ENCODE data around the gene JTB. TPM values are rescaled to one million over a fixed set of nuclear protein-coding genes. Genes with fewer than 3 reads are reported as not detected.

The JTB gene
- total RNA-seq, 1 experiment from 2014 or later: 216 TPM

DNA sequence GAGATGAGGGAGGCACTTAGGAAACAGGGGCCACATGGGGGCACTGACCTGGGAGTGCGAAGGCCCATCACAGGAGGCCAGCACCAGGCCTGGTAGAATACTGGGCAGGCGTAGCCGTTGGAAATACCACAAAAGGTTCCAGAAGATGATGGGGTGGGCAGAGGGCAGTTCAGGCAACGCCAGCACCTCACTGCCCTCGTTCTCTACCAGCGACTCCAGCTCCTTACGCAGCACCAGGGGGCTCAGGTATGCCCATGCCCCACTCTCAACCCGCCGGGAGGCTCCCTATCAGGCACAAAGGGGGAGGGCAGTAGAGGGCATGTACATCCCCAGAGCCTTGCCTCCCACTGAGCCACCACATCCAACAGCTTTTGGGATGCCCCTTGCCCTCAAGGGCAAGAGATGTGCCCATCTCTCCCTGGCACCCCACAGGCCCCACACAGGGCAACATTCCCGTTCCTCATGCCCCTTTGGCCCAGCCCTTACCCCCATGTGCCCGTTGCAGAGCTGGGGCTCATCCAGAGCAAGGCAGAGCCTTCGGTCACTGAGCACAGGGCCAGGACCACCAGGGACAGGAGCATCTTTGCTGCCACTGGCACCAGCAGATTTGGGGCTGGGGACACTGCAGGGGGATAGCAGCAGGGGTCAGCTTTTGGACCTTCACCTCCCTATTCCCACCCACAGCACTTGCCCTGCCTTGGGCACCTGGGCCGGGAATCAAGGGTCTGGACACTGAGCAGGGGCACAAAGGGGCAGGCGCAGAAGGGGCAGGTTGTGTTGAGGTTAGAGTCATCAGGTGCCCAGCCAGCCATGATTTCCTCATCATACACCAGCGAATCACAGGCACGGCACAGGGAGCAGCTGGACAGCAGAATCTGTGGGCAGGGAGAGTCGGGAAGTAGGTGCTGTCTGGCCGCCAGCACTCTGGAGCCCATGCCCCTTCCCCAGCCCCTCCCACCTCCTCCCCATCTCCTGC lies 45.0 kb downstream of the JTB start:
- DNase-seq (ENCODE audit: low read depth): no peak

DNA sequence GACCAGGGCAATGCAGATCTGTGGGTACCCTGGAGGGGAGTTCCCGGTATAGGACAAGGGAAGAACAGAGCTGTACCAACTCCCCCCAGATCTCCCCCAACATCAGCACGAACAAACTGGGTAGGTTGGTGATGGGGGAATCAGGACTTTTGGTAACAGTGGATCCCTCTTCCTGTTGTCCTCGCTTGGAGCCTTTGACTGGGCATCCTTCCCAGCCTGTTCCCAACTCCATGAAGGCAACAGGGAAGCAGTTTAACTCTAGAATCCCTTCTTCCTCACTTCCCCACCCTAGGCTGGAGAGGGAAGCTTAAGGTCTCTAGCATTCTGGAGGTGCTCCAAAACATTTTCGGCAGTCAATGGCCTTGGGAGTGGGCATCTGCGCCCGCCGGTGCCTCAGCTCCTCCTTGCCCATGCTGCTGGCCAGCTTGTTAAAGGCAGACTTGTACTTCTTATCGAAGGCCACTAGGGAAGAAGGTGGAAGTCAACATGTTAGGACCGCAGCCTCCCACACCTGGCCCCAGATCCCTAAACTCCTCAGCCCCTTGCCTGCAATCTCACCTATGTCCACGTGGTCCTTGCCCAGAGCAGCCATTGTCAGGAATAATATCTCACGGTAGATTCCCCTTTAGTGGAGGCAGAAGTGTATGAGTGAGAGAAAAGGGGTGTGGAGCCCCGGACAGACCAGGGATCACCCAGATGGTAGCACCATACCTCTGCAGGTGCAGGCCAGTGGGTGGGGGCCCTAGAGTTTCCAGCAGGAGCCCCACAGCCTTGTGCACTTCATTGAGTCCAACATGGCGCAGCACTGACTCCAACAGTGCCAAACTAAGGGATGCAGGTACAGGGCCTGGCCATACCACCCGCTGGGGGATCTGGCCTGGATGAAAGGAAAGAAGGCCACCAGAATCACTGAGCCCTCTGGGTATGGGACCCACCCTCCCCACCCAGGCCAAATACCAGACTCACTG lies 47.2 kb downstream of the JTB start:
- no peak for DNase-seq (ENCODE audit: low read depth)

DNA sequence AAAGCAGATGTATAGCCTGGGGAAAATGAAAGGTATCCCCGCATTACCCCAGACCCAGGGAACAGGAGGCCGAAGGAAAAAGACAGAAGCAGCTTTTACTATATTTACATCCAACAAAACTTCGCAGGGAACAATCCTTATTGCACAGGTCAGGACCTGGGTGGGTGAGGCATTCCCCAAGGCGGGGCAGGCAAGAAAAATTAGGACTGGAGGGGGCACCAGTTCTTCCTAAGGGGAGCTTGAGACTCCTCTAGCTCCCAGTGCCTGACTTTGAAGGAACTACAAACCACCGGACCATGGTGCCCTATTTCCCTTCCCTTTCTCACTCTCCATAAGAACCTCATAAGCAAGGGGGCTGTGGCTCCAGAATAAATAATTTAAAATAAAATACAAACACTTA lies 48.0 kb downstream of the JTB start:
- DNase-seq (ENCODE audit: low read depth): no peak

- no peak for DNase-seq (ENCODE audit: low read depth)
Observed at GRCh38 chr1:153928791-153929341, 48.6 kb downstream of the JTB start.

DNA sequence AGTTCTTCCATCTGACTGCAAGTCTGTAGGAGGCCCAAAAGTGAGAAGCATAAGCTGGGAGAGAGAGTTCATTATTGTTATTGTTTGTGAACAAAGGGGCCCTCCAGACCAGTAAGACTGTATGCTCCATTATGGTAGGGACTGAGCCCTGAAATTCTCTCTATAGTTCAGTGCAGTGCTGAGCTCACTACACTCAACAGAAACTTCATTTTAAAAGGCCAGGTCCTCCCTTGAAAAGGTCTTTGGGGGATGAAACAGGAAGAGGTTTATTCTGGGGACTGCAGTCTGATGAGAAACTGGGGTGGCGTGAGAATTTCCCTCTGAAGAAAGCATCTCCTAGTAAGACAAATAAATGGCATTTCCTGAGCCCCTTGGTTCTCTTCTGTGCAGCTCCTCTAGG lies 49.2 kb downstream of the JTB start:
- DNase-seq (ENCODE audit: low read depth): no peak

DNA sequence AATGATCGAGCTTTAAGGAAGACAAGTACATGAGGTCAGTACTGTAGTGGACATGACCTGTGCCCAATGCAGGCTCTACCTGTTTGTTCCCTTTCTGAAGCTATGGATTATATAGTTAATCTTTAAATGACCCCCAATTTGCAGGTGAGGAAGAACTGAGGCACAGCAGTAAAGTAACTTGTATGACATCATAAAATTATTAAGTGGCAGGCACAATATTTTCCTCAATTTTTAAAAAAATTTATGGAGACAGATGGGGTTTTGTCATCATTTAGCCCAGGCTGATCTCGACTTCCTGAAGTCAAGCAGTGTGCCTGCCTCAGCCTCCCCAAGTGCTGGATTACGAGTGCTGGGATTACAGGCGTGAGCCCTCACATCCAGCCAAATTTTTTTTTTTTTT lies 51.1 kb downstream of the JTB start:
- no peak for DNase-seq (ENCODE audit: low read depth)

Other genes with a start within 250 kb of the JTB start
- gene INTS3, start 249.6 kb downstream of the JTB start, total RNA-seq (2014; rRNA removed; shearing (Covaris generic)): 31.0 and 34.6 TPM in 2 replicates
- 3.2 and 3.3 TPM in 2 replicates for gene SLC27A3, start 202.3 kb downstream of the JTB start, total RNA-seq (2014; rRNA removed; shearing (Covaris generic))
- gene GATAD2B, start 54.7 kb downstream of the JTB start, total RNA-seq (2014; rRNA removed; shearing (Covaris generic)): 3.9 and 6.0 TPM in 2 replicates
- gene DENND4B, start 31.0 kb downstream of the JTB start, total RNA-seq (2014; rRNA removed; shearing (Covaris generic)): 6.5 and 6.6 TPM in 2 replicates
- 7.2 and 10.1 TPM in 2 replicates for gene CRTC2, start 19.1 kb downstream of the JTB start, total RNA-seq (2014; rRNA removed; shearing (Covaris generic))
- gene SLC39A1, start 14.1 kb downstream of the JTB start, total RNA-seq (2014; rRNA removed; shearing (Covaris generic)): 127 and 130 TPM in 2 replicates
- 3.5 and 5.0 TPM in 2 replicates for gene CREB3L4, start 9.8 kb downstream of the JTB start, total RNA-seq (2014; rRNA removed; shearing (Covaris generic))
- 56.3 and 59.5 TPM in 2 replicates for gene RAB13, start 8.7 kb upstream of the JTB start, total RNA-seq (2014; rRNA removed; shearing (Covaris generic))
- 1,654 and 2,786 TPM in 2 replicates for gene RPS27, start 13.1 kb upstream of the JTB start, total RNA-seq (2014; rRNA removed; shearing (Covaris generic))
- gene NUP210L, start 177.4 kb upstream of the JTB start, total RNA-seq (2014; rRNA removed; shearing (Covaris generic)): not detected in 2 replicates
- gene TPM3, start 214.4 kb upstream of the JTB start, total RNA-seq (2014; rRNA removed; shearing (Covaris generic)): 1,219 and 1,519 TPM in 2 replicates
- gene CFAP141, start 228.7 kb upstream of the JTB start, total RNA-seq (2014; rRNA removed; shearing (Covaris generic)): not detected in 2 replicates
- gene UBAP2L, start 243.3 kb upstream of the JTB start, total RNA-seq (2014; rRNA removed; shearing (Covaris generic)): 98.6 and 105 TPM in 2 replicates

Measured in Daoy (cell line).